Ovary (tissue), 9 donors: ENCODE measurements around the gene OR2T35. TPM values are rescaled to one million over a fixed set of nuclear protein-coding genes. Genes with fewer than 3 reads are reported as not detected.

Source experiments
- DNase-seq, 5 donors: peaks; one replicate each; pipeline ENCODE4 v3.0.0-alpha.2; 2019 to 2020
- H3K27ac ChIP-seq, 2 donors: fragments of 200-600 bp; one replicate each; pipeline versions ENCODE4 v1.5.1 to v1.8.0; 2019 to 2022
- H3K27me3 ChIP-seq: fragments of 200-600 bp; one replicate; pipeline ENCODE4 v1.8.0; 2022
- H3K36me3 ChIP-seq: fragments of 200-600 bp; sonication (generic); one replicate; pipeline ENCODE4 v1.5.1; 2019
- H3K4me1 ChIP-seq: one replicate; pipeline ENCODE4 v1.8.1; 2013; ENCODE audit warnings: mild to moderate bottlenecking, moderate library complexity; ENCODE audit not compliant: insufficient read depth
- H3K4me3 ChIP-seq: fragments of 200-600 bp; sonication (generic); one replicate; pipeline ENCODE4 v1.5.1; 2017
- H3K9me3 ChIP-seq, 2 donors: fragments of 200-600 bp in 1 of 2; sonication (generic) in 1 of 2; one replicate each; pipeline versions ENCODE4 v1.5.1 to v1.8.1; 2013 to 2019; ENCODE audit warnings: mild to moderate bottlenecking in 1 of 2, moderate library complexity in 1 of 2
- CTCF ChIP-seq, 3 donors: fragments of 450-650 bp in 2 of 3; fragments of 200-600 bp in 1 of 3; IDR thresholded peaks; one replicate each; pipeline versions ENCODE4 v1.5.1 to v1.8.0; 2016 to 2022; ENCODE audit warnings: antibody characterized with exemption in 3 of 3, mild to moderate bottlenecking in 1 of 3
- EP300 ChIP-seq: sonication (generic); formaldehyde crosslinking; IDR thresholded peaks from one replicate; pipeline ENCODE4 v1.6.1; 2017; ENCODE audit warnings: antibody characterized with exemption
- POLR2A ChIP-seq: fragments of 450-650 bp; IDR thresholded peaks from one replicate; pipeline ENCODE4 v1.6.1; 2017; ENCODE audit warnings: antibody characterized with exemption, mild to moderate bottlenecking, moderate library complexity
- WGBS, 3 donors: extraction: QIAGEN DNeasy Blood & Tissue Kit in 1 of 3; methylation state at CpG; one replicate each; pipeline versions ENCODE4 v1.1.5 to v1.1.7; 2013 to 2017; 5-methylcytosine and 5-hydroxymethylcytosine counted together
- intact Hi-C, 4 donors: fragments of 100-400 bp; cut with DNase I; formaldehyde crosslinking; loops; one replicate each; pipeline versions ENCODE4 v1.11.0 to v1.15.1; 2022 to 2023
- polyA plus RNA-seq, 2 donors: library from polyadenylated mRNA; stranded (reverse); fragments of 200-250 nt in 1 of 2; fragments of 350-450 nt in 1 of 2; fragmentation: Illumina TruSeq in 1 of 2; extraction: RNeasy Lipid Tissue Mini Kit (QIAGEN cat#74804) in 1 of 2; gene quantifications; one replicate each; pipeline ENCODE4 v1.2.3, GENCODE V29; 2013 to 2014
- small RNA-seq: library from RNA; depleted of rRNA; stranded (forward); fragments of <200 nt; gene quantifications from one replicate; pipeline ENCODE3, GENCODE V24; 2016
- total RNA-seq, 7 donors: library from RNA; depleted of rRNA in 2 of 7; stranded (reverse); fragments of >200 nt in 2 of 7; fragmentation: NEBNext Ultra II Directional in 3 of 7; extraction: Animal tissue kit (Norgen Biotek cat#: 25700) in 3 of 7; gene quantifications; one replicate each; pipeline versions ENCODE4 v1.1.0 to v1.2.4, GENCODE V29; 2016 to 2023
- donor health status: DM: no; HTN: no; CAD: no; lungs with moderate emphysema.
- donor health status: DM: no; HTN: no; CAD: no.
- donor health status: Bipolar disorder and iron deficiency.
- donor health status: DM: yes; HTN: yes; CAD: no.
- donor health status: DM: no; HTN: no; CAD: no.
- donor health status: DM: yes; HTN: yes; CAD: no.

Gene OR2T35
- total and polyA plus RNA-seq, 9 donors, result 0.07 TPM; not detected in 8

- no peaks in the 10 kb centered on the region for H3K4me1 ChIP-seq
- 58 to 62% (median 62%) methylated on average over 1 of the region's 1 CpG for WGBS, 3 donors
- intact Hi-C loops, result no loop called here
- TF ChIP-seq CTCF (IDR thresholded peaks at IDR 0.05) (no peak), POLR2A (no peak), EP300 (no peak)
- no peak for DNase-seq
- no peaks in the 10 kb centered on the region for H3K9me3 ChIP-seq
- no peak overlapping the region for H3K27ac ChIP-seq
- H3K36me3 ChIP-seq, result no peaks in the 10 kb centered on the region
- no peak overlapping the region for H3K4me3 ChIP-seq
- H3K27me3 ChIP-seq, result no peaks in the 10 kb centered on the region
These were observed 52.4 kb downstream of the OR2T35 start for GRCh38 chr1:248592655-248593054.

GRCh38 chr1:248590055-248590454 lies 55.0 kb downstream of the OR2T35 start:
- 91 to 92% (median 91%) methylated on average over 17 of the region's 17 CpGs for WGBS, 3 donors
- no peak overlapping the region for H3K27ac ChIP-seq
- no peak overlapping the region for H3K4me3 ChIP-seq
- no peaks in the 10 kb centered on the region for H3K27me3 ChIP-seq
- no peak for TF ChIP-seq CTCF (IDR thresholded peaks at IDR 0.05)
- TF ChIP-seq EP300, result no peak
- no peak for TF ChIP-seq POLR2A
- H3K4me1 ChIP-seq, result no peaks in the 10 kb centered on the region
- H3K9me3 ChIP-seq, result no peaks in the 10 kb centered on the region
- intact Hi-C loops, result no loop called here
- no peak for DNase-seq
- no peaks in the 10 kb centered on the region for H3K36me3 ChIP-seq

GRCh38 chr1:248589334-248589733 lies 55.7 kb downstream of the OR2T35 start:
- DNase-seq, result no peak
- H3K27me3 ChIP-seq, result no peaks in the 10 kb centered on the region
- no peaks in the 10 kb centered on the region for H3K36me3 ChIP-seq
- 79 to 81% (median 81%) methylated on average over 3 of the region's 3 CpGs for WGBS, 3 donors
- no peaks in the 10 kb centered on the region for H3K4me1 ChIP-seq
- no peak for TF ChIP-seq CTCF (IDR thresholded peaks at IDR 0.05)
- TF ChIP-seq POLR2A, result no peak
- no peak for TF ChIP-seq EP300
- H3K9me3 ChIP-seq, result no peaks in the 10 kb centered on the region
- H3K4me3 ChIP-seq, result no peak overlapping the region
- intact Hi-C loops, result no loop called here
- no peak overlapping the region for H3K27ac ChIP-seq

Small RNA genes within 50 kb of the gene (small RNA-seq; reads per million reads assigned to genes)
- gene RF00019, result not detected

Other genes starting within 250 kb of the OR2T35 start
- gene OR2T1, start 242.2 kb downstream of the OR2T35 start, total RNA-seq, result not detected
- not detected for gene OR2T1, start 242.2 kb downstream of the OR2T35 start, polyA plus RNA-seq
- under 1 TPM in 2 of 7 donors, not detected in 5; 0.10 to 0.46 TPM for gene OR2T2, start 199.6 kb downstream of the OR2T35 start, total RNA-seq
- not detected for gene OR2T2, start 199.6 kb downstream of the OR2T35 start, polyA plus RNA-seq
- not detected for gene OR2T3, start 171.9 kb downstream of the OR2T35 start, total RNA-seq
- not detected for gene OR2T3, start 171.9 kb downstream of the OR2T35 start, polyA plus RNA-seq
- gene OR2T5, start 156.7 kb downstream of the OR2T35 start, total RNA-seq, result under 1 TPM in 1 of 7 donors, not detected in 6; 0.10 TPM
- not detected for gene OR2T5, start 156.7 kb downstream of the OR2T35 start, polyA plus RNA-seq
- under 1 TPM in 1 of 7 donors, not detected in 6; 0.23 TPM for gene OR2G6, start 137.2 kb downstream of the OR2T35 start, total RNA-seq
- gene OR2G6, start 137.2 kb downstream of the OR2T35 start, polyA plus RNA-seq, result not detected
- gene OR2T29, start 82.5 kb downstream of the OR2T35 start, total RNA-seq, result not detected
- not detected for gene OR2T29, start 82.5 kb downstream of the OR2T35 start, polyA plus RNA-seq
- gene OR2T34, start 70.5 kb downstream of the OR2T35 start, total RNA-seq, result not detected
- gene OR2T34, start 70.5 kb downstream of the OR2T35 start, polyA plus RNA-seq, result not detected
- gene OR2T10, start 47.6 kb downstream of the OR2T35 start, total RNA-seq, result 1 to 10 TPM in 1 of 7 donors, not detected in 6; 2.1 TPM
- gene OR2T10, start 47.6 kb downstream of the OR2T35 start, polyA plus RNA-seq, result not detected
- under 1 TPM in 1 of 7 donors, not detected in 6; 0.11 TPM for gene OR2T11, start 10.2 kb downstream of the OR2T35 start, total RNA-seq
- gene OR2T11, start 10.2 kb downstream of the OR2T35 start, polyA plus RNA-seq, result not detected
- gene OR2T27, start 10.2 kb upstream of the OR2T35 start, total RNA-seq, result not detected
- under 1 TPM in 1 of 2 donors, not detected in 1; 0.11 TPM for gene OR2T27, start 10.2 kb upstream of the OR2T35 start, polyA plus RNA-seq
- gene OR14I1, start 57.5 kb upstream of the OR2T35 start, total RNA-seq, result not detected
- gene OR14I1, start 57.5 kb upstream of the OR2T35 start, polyA plus RNA-seq, result not detected
- gene LYPD8, start 110.5 kb upstream of the OR2T35 start, total RNA-seq, result under 1 TPM in 1 of 7 donors, not detected in 6; 0.24 TPM
- gene LYPD8, start 110.5 kb upstream of the OR2T35 start, polyA plus RNA-seq, result not detected
- gene SH3BP5L, start 180.6 kb upstream of the OR2T35 start, total RNA-seq, result 10 to 100 TPM in 6 of 7 donors, 1 to 10 TPM in 1; 9.4 to 16.8 (median 13.9) TPM
- gene SH3BP5L, start 180.6 kb upstream of the OR2T35 start, polyA plus RNA-seq, result 10 to 100 TPM in 1 of 2 donors, 1 to 10 TPM in 1; 8.1 to 13.8 TPM
- 10 to 100 TPM; 15.1 to 29.5 (median 21.6) TPM for gene ZNF672, start 192.9 kb upstream of the OR2T35 start, total RNA-seq
- gene ZNF672, start 192.9 kb upstream of the OR2T35 start, polyA plus RNA-seq, result 10 to 100 TPM in 1 of 2 donors, 1 to 10 TPM in 1; 7.3 to 10.8 TPM
- gene ZNF692, start 213.8 kb upstream of the OR2T35 start, total RNA-seq, result 10 to 100 TPM; 27.4 to 47.7 (median 35.4) TPM
- 10 to 100 TPM; 13.2 to 47.4 TPM for gene ZNF692, start 213.8 kb upstream of the OR2T35 start, polyA plus RNA-seq